T-helper 2 cell treated with Interferon-gamma antibody and Interleukin-4, amounts not matched to agents 100 ng/mL and 5 ng/mL, for 36 hours (primary cell): Measurements from ENCODE around the gene CCSER1. TPM values are rescaled to one million over a fixed set of nuclear protein-coding genes. Genes with fewer than 3 reads are reported as not detected.
"Not testable (repeated sequence)": the region's sequence is repeated elsewhere in the genome, so short reads cannot be mapped to it uniquely, and the experiment has no call there.

ENCODE experiments used
- intact Hi-C: fragments of 100-400 bp; cut with micrococcal nuclease; formaldehyde crosslinking; loops from one replicate; pipeline ENCODE4 v1.15.1; 2023
- total RNA-seq: library from RNA; stranded (reverse); gene quantifications from 2 replicates; pipeline ENCODE4 v1.2.3, GENCODE V29; 2022

CCSER1 gene
- total RNA-seq, 1 donor from 2014 or later: not detected

- intact Hi-C loops: no loop called here
These were observed 1128.8 kb downstream of the CCSER1 start for GRCh38 chr4:91256043-91256442.

GRCh38 chr4:91256751-91257150, 1129.6 kb downstream of the CCSER1 start:
- intact Hi-C loops: no loop called here

- intact Hi-C loops: no loop called here
These were observed 1130.5 kb downstream of the CCSER1 start for GRCh38 chr4:91257721-91258120.

GRCh38 chr4:91258326-91258725, 1131.1 kb downstream of the CCSER1 start:
- intact Hi-C loops: no loop called here

- intact Hi-C loops: no loop called here
These were observed 1140.3 kb downstream of the CCSER1 start for GRCh38 chr4:91267543-91267942.

- intact Hi-C loops: not testable (repeated sequence)
These were observed 1141.3 kb downstream of the CCSER1 start for GRCh38 chr4:91268481-91268880.

- intact Hi-C loops: no loop called here
These were observed 1141.7 kb downstream of the CCSER1 start for GRCh38 chr4:91268913-91269312.

- intact Hi-C loops: no loop called here
These were observed 1152.7 kb downstream of the CCSER1 start for GRCh38 chr4:91279899-91280298.

- intact Hi-C loops: no loop called here
These were observed 1153.5 kb downstream of the CCSER1 start for GRCh38 chr4:91280551-91281290.

GRCh38 chr4:91282217-91282616, 1155.0 kb downstream of the CCSER1 start:
- intact Hi-C loops: no loop called here

GRCh38 chr4:91283726-91284230, 1156.6 kb downstream of the CCSER1 start:
- intact Hi-C loops: no loop called here

- intact Hi-C loops: no loop called here
These were observed 1157.3 kb downstream of the CCSER1 start for GRCh38 chr4:91284480-91284879.

- intact Hi-C loops: no loop called here
These were observed 1158.3 kb downstream of the CCSER1 start for GRCh38 chr4:91285487-91285886.

- intact Hi-C loops: no loop called here
These were observed 1161.6 kb downstream of the CCSER1 start for GRCh38 chr4:91288702-91289311.

GRCh38 chr4:91298156-91298700, 1171.0 kb downstream of the CCSER1 start:
- intact Hi-C loops: no loop called here

GRCh38 chr4:91298824-91299223, 1171.6 kb downstream of the CCSER1 start:
- intact Hi-C loops: no loop called here

GRCh38 chr4:91302120-91302519, 1174.9 kb downstream of the CCSER1 start:
- intact Hi-C loops: no loop called here

GRCh38 chr4:91304292-91304691, 1177.1 kb downstream of the CCSER1 start:
- intact Hi-C loops: no loop called here

GRCh38 chr4:91317434-91317833, 1190.2 kb downstream of the CCSER1 start:
- intact Hi-C loops: no loop called here

- intact Hi-C loops: no loop called here
These were observed 1192.5 kb downstream of the CCSER1 start for GRCh38 chr4:91319556-91320268.

- intact Hi-C loops: no loop called here
These were observed 1195.8 kb downstream of the CCSER1 start for GRCh38 chr4:91322961-91323360.

- intact Hi-C loops: no loop called here
These were observed 1198.3 kb downstream of the CCSER1 start for GRCh38 chr4:91325495-91325894.
